ENCODE measurements around the gene ARF5.

The ARF5 gene

GRCh38 chr7:127589896-127590295 is 1.7 kb downstream of the ARF5 start:
- no peak for DNase-seq

GRCh38 chr7:127591189-127591588 is 3.0 kb downstream of the ARF5 start:
- DNase-seq = no peak

GRCh38 chr7:127591591-127591990 is 3.4 kb downstream of the ARF5 start:
- no peak for DNase-seq

GRCh38 chr7:127592550-127592949 is 4.3 kb downstream of the ARF5 start:
- DNase-seq = no peak

- DNase-seq = peak; percentile 82
Measured at GRCh38 chr7:127594490-127594889, 6.3 kb downstream of the ARF5 start.

- DNase-seq = no peak
Measured at GRCh38 chr7:127595737-127596136, 7.5 kb downstream of the ARF5 start.

GRCh38 chr7:127598318-127598717 is 10.1 kb downstream of the ARF5 start:
- peak; percentile 26 for DNase-seq

GRCh38 chr7:127600885-127601284 is 12.7 kb downstream of the ARF5 start:
- DNase-seq = no peak

GRCh38 chr7:127608446-127608845 is 20.2 kb downstream of the ARF5 start:
- no peak for DNase-seq

- DNase-seq = no peak
Measured at GRCh38 chr7:127609297-127609696, 21.1 kb downstream of the ARF5 start.

GRCh38 chr7:127612263-127612662 is 24.1 kb downstream of the ARF5 start:
- no peak for DNase-seq

GRCh38 chr7:127616724-127617123 is 28.5 kb downstream of the ARF5 start:
- no peak for DNase-seq

- DNase-seq = no peak
Measured at GRCh38 chr7:127618042-127618441, 29.8 kb downstream of the ARF5 start, which contains the start of gene PAX4. PAX4 (minus strand) TSS chr7:127618142; CDS start chr7:127615928, 2,214 bp downstream.

GRCh38 chr7:127618775-127619174 is 30.6 kb downstream of the ARF5 start:
- no peak for DNase-seq

GRCh38 chr7:127619681-127620405 is 31.6 kb downstream of the ARF5 start:
- DNase-seq = no peak

- DNase-seq = peak; percentile 4
Measured at GRCh38 chr7:127620406-127621233, 32.4 kb downstream of the ARF5 start.

- no peak for DNase-seq
Measured at GRCh38 chr7:127625331-127625730, 37.1 kb downstream of the ARF5 start.

- no peak for DNase-seq
Measured at GRCh38 chr7:127628445-127628844, 40.2 kb downstream of the ARF5 start.

GRCh38 chr7:127629268-127629854 is 41.1 kb downstream of the ARF5 start:
- peak; percentile 45 for DNase-seq

- no peak for DNase-seq
Measured at GRCh38 chr7:127632276-127632910, 44.2 kb downstream of the ARF5 start.

- no peak for DNase-seq
Measured at GRCh38 chr7:127635659-127636285, 47.6 kb downstream of the ARF5 start.

- no peak for DNase-seq
Measured at GRCh38 chr7:127638197-127638596, 50.0 kb downstream of the ARF5 start.
